H1 (cell line): Measurements from ENCODE around the gene CDV3. TPM values are rescaled to one million over a fixed set of nuclear protein-coding genes. Genes with fewer than 3 reads are reported as not detected.
"Not testable (repeated sequence)": the region's sequence is repeated elsewhere in the genome, so short reads cannot be mapped to it uniquely, and the experiment has no call there.

ENCODE experiments used
- CTCF ChIA-PET: fragments of 300-600 bp; sonication (Branson Sonifier 250); formaldehyde crosslinking; loops from one replicate; lab custom pipeline; 2021; ENCODE audit not compliant: partially characterized antibody; lab: Charles Lee
- POLR2A ChIA-PET: fragments of 300-600 bp; sonication (Branson Sonifier 250); formaldehyde crosslinking; loops from one replicate; lab custom pipeline; 2021; ENCODE audit warnings: inconsistent platforms; ENCODE audit not compliant: partially characterized antibody; lab: Charles Lee
- DNase-seq, 2 experiments: peaks; one replicate each; pipeline versions ENCODE4 v3.0.0 to v3.0.0-alpha.2; 2010 to 2022; ENCODE audit warnings: low spot score in 2 of 2, low read depth in 1 of 2, mixed read lengths in 1 of 2
- FAIRE-seq: peaks from 2 replicates; lab custom pipeline; 2011; peaks lifted over from hg19 to GRCh38; lab: Jason Lieb, UNC
- H2AFZ ChIP-seq: 2 replicates; pipeline ENCODE4 v1.8.1; 2012; ENCODE audit warnings: low read length, inconsistent platforms
- H2AK5ac ChIP-seq: 2 replicates; pipeline ENCODE4 v1.6.1; 2013; ENCODE audit warnings: low read depth, low read length
- H2BK120ac ChIP-seq: replicated peaks from 2 replicates; pipeline ENCODE3; 2013; ENCODE audit warnings: low read depth, low read length, inconsistent platforms
- H2BK12ac ChIP-seq: 2 replicates; pipeline ENCODE4 v1.6.1; 2013; ENCODE audit warnings: low read depth, low read length
- H2BK15ac ChIP-seq: 2 replicates; pipeline ENCODE4 v1.6.1; 2013; ENCODE audit warnings: low read length
- H2BK20ac ChIP-seq: 2 replicates; pipeline ENCODE4 v1.6.1; 2013; ENCODE audit warnings: low read length
- H2BK5ac ChIP-seq: 2 replicates; pipeline ENCODE4 v1.6.1; 2013; ENCODE audit warnings: low read depth, low read length
- H3K14ac ChIP-seq: 2 replicates; pipeline ENCODE4 v1.6.1; 2013; ENCODE audit warnings: inconsistent platforms; ENCODE audit not compliant: insufficient read length
- H3K18ac ChIP-seq: 2 replicates; pipeline ENCODE4 v1.6.1; 2013; ENCODE audit warnings: low read length; ENCODE audit errors: extremely low read depth
- H3K23ac ChIP-seq: 2 replicates; pipeline ENCODE4 v1.6.1; 2013; ENCODE audit warnings: inconsistent platforms; ENCODE audit not compliant: insufficient read length
- H3K23me2 ChIP-seq: 2 replicates; pipeline ENCODE4 v1.6.1; 2013; ENCODE audit warnings: low read depth, low read length
- H3K27ac ChIP-seq: 2 replicates; pipeline ENCODE4 v1.6.1; 2011; ENCODE audit warnings: low read depth, low read length, inconsistent platforms
- H3K27me3 ChIP-seq, 4 experiments: replicated peaks in 1 of 4; 1 replicate in 1 of 4; 2 replicates in 3 of 4; pipeline versions ENCODE4 v1.6.1 to v1.8.1; 2011 to 2013; ENCODE audit warnings: low read length in 3 of 4, mild to moderate bottlenecking in 3 of 4, inconsistent platforms in 2 of 4, mixed read lengths in 2 of 4, moderate library complexity in 1 of 4; ENCODE audit not compliant: control insufficient read depth in 3 of 4, insufficient read depth in 3 of 4; ENCODE audit errors: extremely low read depth in 1 of 4
- H3K36me3 ChIP-seq, 4 experiments: 2 replicates each; pipeline versions ENCODE4 v1.6.1 to v1.8.1; 2011 to 2013; ENCODE audit warnings: mild to moderate bottlenecking in 4 of 4, low read length in 3 of 4, moderate library complexity in 2 of 4, control low read depth in 1 of 4, inconsistent platforms in 1 of 4; ENCODE audit not compliant: insufficient read depth in 4 of 4, control insufficient read depth in 2 of 4
- H3K4ac ChIP-seq: replicated peaks from 2 replicates; pipeline ENCODE3; 2013; ENCODE audit warnings: low read length, low read depth, mixed read lengths, inconsistent platforms; ENCODE audit not compliant: insufficient read length
- H3K4me1 ChIP-seq, 4 experiments: replicated peaks in 1 of 4; 1 replicate in 1 of 4; 2 replicates in 3 of 4; pipeline versions ENCODE4 v1.6.1 to v1.8.1; 2011 to 2013; ENCODE audit warnings: low read length in 3 of 4, inconsistent platforms in 2 of 4, mixed read lengths in 1 of 4; ENCODE audit not compliant: insufficient read depth in 4 of 4, control insufficient read depth in 3 of 4
- H3K4me2 ChIP-seq, 2 experiments: 2 replicates each; pipeline versions ENCODE4 v1.6.1 to v1.8.1; 2011 to 2013; ENCODE audit warnings: low read depth in 2 of 2, low read length in 2 of 2, control low read depth in 1 of 2, inconsistent platforms in 1 of 2, mild to moderate bottlenecking in 1 of 2; ENCODE audit not compliant: insufficient read depth in 1 of 2
- H3K4me3 ChIP-seq, 4 experiments: fragments of 200-600, 300-600 bp in 1 of 4; sonication (generic), shearing (Covaris generic), sonication (Bioruptor Twin) in 1 of 4; 2 replicates each; pipeline versions ENCODE4 v1.5.1 to v1.8.1; 2011 to 2016; ENCODE audit warnings: low read length in 4 of 4, low read depth in 3 of 4, control low read depth in 2 of 4, inconsistent platforms in 2 of 4, mild to moderate bottlenecking in 2 of 4, mixed read lengths in 1 of 4, moderate library complexity in 1 of 4; ENCODE audit not compliant: insufficient read depth in 2 of 4; ENCODE audit errors: extremely low read depth in 1 of 4
- H3K56ac ChIP-seq: replicated peaks from 2 replicates; pipeline ENCODE3; 2013; ENCODE audit warnings: low read depth, mild to moderate bottlenecking, mixed read lengths, low read length, inconsistent platforms; ENCODE audit not compliant: insufficient read length
- H3K79me1 ChIP-seq: 2 replicates; pipeline ENCODE4 v1.6.1; 2013; ENCODE audit warnings: low read depth, low read length, control low read depth
- H3K79me2 ChIP-seq, 2 experiments: 2 replicates each; pipeline versions ENCODE4 v1.6.1 to v1.8.1; 2012 to 2013; ENCODE audit warnings: low read length in 2 of 2, mild to moderate bottlenecking in 2 of 2, inconsistent platforms in 1 of 2; ENCODE audit not compliant: insufficient read depth in 2 of 2, control insufficient read depth in 1 of 2
- H3K9ac ChIP-seq, 4 experiments: replicated peaks in 1 of 4; 1 replicate in 1 of 4; 2 replicates in 3 of 4; pipeline versions ENCODE4 v1.6.1 to v1.8.1; 2011 to 2013; ENCODE audit warnings: low read depth in 3 of 4, low read length in 3 of 4, control low read depth in 2 of 4, mild to moderate bottlenecking in 2 of 4, moderate library complexity in 2 of 4, inconsistent platforms in 1 of 4; ENCODE audit errors: extremely low read depth in 1 of 4
- H3K9me3 ChIP-seq, 2 experiments: 2 replicates each; pipeline versions ENCODE4 v1.6.1 to v1.8.1; 2012 to 2013; ENCODE audit warnings: mild to moderate bottlenecking in 2 of 2, moderate library complexity in 2 of 2, control low read depth in 1 of 2, inconsistent platforms in 1 of 2, low read depth in 1 of 2, low read length in 1 of 2, mixed read lengths in 1 of 2; ENCODE audit not compliant: insufficient read depth in 2 of 2
- H4K20me1 ChIP-seq, 2 experiments: replicated peaks in 1 of 2; 2 replicates each; pipeline versions ENCODE3 to v1.8.1; 2011 to 2013; ENCODE audit warnings: inconsistent platforms in 2 of 2, low read length in 2 of 2, mild to moderate bottlenecking in 1 of 2; ENCODE audit not compliant: insufficient read depth in 2 of 2, control insufficient read depth in 1 of 2
- H4K5ac ChIP-seq: 2 replicates; pipeline ENCODE4 v1.6.1; 2013; ENCODE audit warnings: low read length, low read depth, mixed read lengths, inconsistent platforms; ENCODE audit not compliant: insufficient read length
- H4K8ac ChIP-seq: 2 replicates; pipeline ENCODE4 v1.8.0; 2013; ENCODE audit warnings: mild to moderate bottlenecking, moderate library complexity, low read length, inconsistent platforms; ENCODE audit not compliant: insufficient read depth; ENCODE audit errors: extremely low read depth
- H4K91ac ChIP-seq: replicated peaks from 2 replicates; pipeline ENCODE3; 2013; ENCODE audit warnings: low read length, mixed read lengths, inconsistent platforms; ENCODE audit not compliant: insufficient read length
- WGBS, 2 experiments: shearing (Covaris generic) in 1 of 2; methylation state at CpG; one replicate each; pipeline versions ENCODE4 v1.1.6 to v1.1.7; 2013 to 2015; ENCODE audit warnings: low lambda C conversion rate in 2 of 2, mixed read lengths in 2 of 2, inconsistent platforms in 1 of 2, low coverage in 1 of 2, missing lambda C conversion rate in 1 of 2; ENCODE audit not compliant: insufficient replicate concordance in 2 of 2, insufficient coverage in 1 of 2, insufficient read length in 1 of 2; ENCODE audit errors: extremely low coverage in 1 of 2, missing lambda C conversion rate in 1 of 2; 5-methylcytosine and 5-hydroxymethylcytosine counted together
- polyA plus RNA-seq, 7 experiments: library from polyadenylated mRNA; depleted of rRNA in 3 of 7; stranded (reverse) in 5 of 7; unstranded in 2 of 7; fragments of >200 nt in 5 of 7; fragments of 200-250 nt in 2 of 7; gene quantifications; 1 replicate in 5 of 7; 2 replicates in 1 of 7; 4 replicates in 1 of 7; pipeline versions ENCODE4 v1.2.1 to v1.2.3, GENCODE V29; 2011 to 2013; ENCODE audit warnings: missing spikeins in 2 of 7, mixed read lengths in 2 of 7
- total RNA-seq: library from RNA; stranded (reverse); fragmentation: NEBNext Ultra II Directional; extraction: Animal tissue kit (Norgen Biotek cat#: 25700); gene quantifications from 2 replicates; pipeline ENCODE4 v1.2.1, GENCODE V29; 2021

CDV3 gene
- total and polyA plus RNA-seq, 2 of the 8 experiments (the other 6 are each of a cell fraction or from before 2014, with no cell fraction given), result 29.4 to 163 TPM

- H3K9me3 ChIP-seq, H2BK120ac ChIP-seq, H2AFZ ChIP-seq, H4K8ac ChIP-seq, H3K27me3 ChIP-seq, H2BK20ac ChIP-seq, H3K4me1 ChIP-seq, H3K18ac ChIP-seq, H4K20me1 ChIP-seq, H3K79me2 ChIP-seq, H3K56ac ChIP-seq, H2BK5ac ChIP-seq, H2BK15ac ChIP-seq, H2AK5ac ChIP-seq, H3K36me3 ChIP-seq, POLR2A ChIA-PET, H3K4ac ChIP-seq, H3K27ac ChIP-seq, H3K23ac ChIP-seq, DNase-seq, H3K4me2 ChIP-seq, H3K79me1 ChIP-seq, H4K91ac ChIP-seq, CTCF ChIA-PET, H3K4me3 ChIP-seq, H4K5ac ChIP-seq, H3K9ac ChIP-seq, H2BK12ac ChIP-seq, H3K23me2 ChIP-seq, H3K14ac ChIP-seq: not testable (repeated sequence)
- FAIRE-seq, result peak; percentile 52
- WGBS, 2 experiments, result 95% methylated on average over 2 of the region's 2 CpGs; no CpG with 5 or more reads in 1 of the 2 experiments
Measured at GRCh38 chr3:133544983-133545382, 28.5 kb upstream of the CDV3 start.
